ENCODE data around the gene SEC24C.
"Not testable (repeated sequence)": the region's sequence is repeated elsewhere in the genome, so short reads cannot be mapped to it uniquely, and the experiment has no call there.

GRCh38 chr10:73795491-73795890, 51.3 kb downstream of the SEC24C start:
- TF ChIP-seq CTCF (conservative IDR thresholded peaks at IDR 0.05); ZFX (IDR thresholded peaks at IDR 0.05): not testable (repeated sequence)

Data from C4-2B (cell line).